Measurements from ENCODE around the gene NR1D2.

NR1D2 gene

GRCh38 chr3:23981136-23981535 lies 36.0 kb downstream of the NR1D2 start:
- no peak overlapping the region for H3K4me3 ChIP-seq (ENCODE audit: low read depth, low read length)
- TF ChIP-seq, protein P1, sequence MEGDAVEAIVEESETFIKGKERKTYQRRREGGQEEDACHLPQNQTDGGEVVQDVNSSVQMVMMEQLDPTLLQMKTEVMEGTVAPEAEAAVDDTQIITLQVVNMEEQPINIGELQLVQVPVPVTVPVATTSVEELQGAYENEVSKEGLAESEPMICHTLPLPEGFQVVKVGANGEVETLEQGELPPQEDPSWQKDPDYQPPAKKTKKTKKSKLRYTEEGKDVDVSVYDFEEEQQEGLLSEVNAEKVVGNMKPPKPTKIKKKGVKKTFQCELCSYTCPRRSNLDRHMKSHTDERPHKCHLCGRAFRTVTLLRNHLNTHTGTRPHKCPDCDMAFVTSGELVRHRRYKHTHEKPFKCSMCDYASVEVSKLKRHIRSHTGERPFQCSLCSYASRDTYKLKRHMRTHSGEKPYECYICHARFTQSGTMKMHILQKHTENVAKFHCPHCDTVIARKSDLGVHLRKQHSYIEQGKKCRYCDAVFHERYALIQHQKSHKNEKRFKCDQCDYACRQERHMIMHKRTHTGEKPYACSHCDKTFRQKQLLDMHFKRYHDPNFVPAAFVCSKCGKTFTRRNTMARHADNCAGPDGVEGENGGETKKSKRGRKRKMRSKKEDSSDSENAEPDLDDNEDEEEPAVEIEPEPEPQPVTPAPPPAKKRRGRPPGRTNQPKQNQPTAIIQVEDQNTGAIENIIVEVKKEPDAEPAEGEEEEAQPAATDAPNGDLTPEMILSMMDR (IDR thresholded peaks at IDR 0.05; ENCODE audit: low read depth, low read length): no peak
- no peaks in the 10 kb centered on the region for H3K36me3 ChIP-seq
- H3K27me3 ChIP-seq: no peaks in the 10 kb centered on the region
- no peaks in the 10 kb centered on the region for H3K9me3 ChIP-seq
- H3K4me1 ChIP-seq: no peaks in the 10 kb centered on the region
- no peak for DNase-seq

- peak; percentile 24 for DNase-seq
Measured at GRCh38 chr3:23981955-23982354, 36.9 kb downstream of the NR1D2 start.

GRCh38 chr3:23984934-23985333 lies 39.8 kb downstream of the NR1D2 start:
- no peak overlapping the region for H3K4me3 ChIP-seq (ENCODE audit: low read depth, low read length)
- TF ChIP-seq, protein P1 (IDR thresholded peaks at IDR 0.05; ENCODE audit: low read depth, low read length): no peak
- no peaks in the 10 kb centered on the region for H3K9me3 ChIP-seq
- H3K36me3 ChIP-seq: no peaks in the 10 kb centered on the region
- H3K4me1 ChIP-seq: no peaks in the 10 kb centered on the region
- no peaks in the 10 kb centered on the region for H3K27me3 ChIP-seq
- DNase-seq: no peak

More at GRCh38 chr3:23981955-23982354, 36.9 kb downstream of the NR1D2 start:
- Histone ChIP-seq H3K4me1 (no peaks in the 10 kb centered on the region), H3K36me3 (no peaks in the 10 kb centered on the region), H3K27me3 (no peaks in the 10 kb centered on the region), H3K9me3 (no peaks in the 10 kb centered on the region), H3K4me3 (ENCODE audit: low read depth, low read length) (no peak overlapping the region)
- TF ChIP-seq, protein P1 (IDR thresholded peaks at IDR 0.05; ENCODE audit: low read depth, low read length): no peak

- TF ChIP-seq, protein P1 (IDR thresholded peaks at IDR 0.05; ENCODE audit: low read depth, low read length): no peak
- Histone ChIP-seq H3K4me1 (peaks cover under 1% of the 10 kb centered on the region; the same call in 1 of the 2 replicates), H3K36me3 (no peaks in the 10 kb centered on the region), H3K9me3 (no peaks in the 10 kb centered on the region), H3K27me3 (no peaks in the 10 kb centered on the region), H3K4me3 (ENCODE audit: low read depth, low read length) (no peak overlapping the region)
- no peak for DNase-seq
Measured at GRCh38 chr3:23985747-23986544, 40.9 kb downstream of the NR1D2 start.

DNA sequence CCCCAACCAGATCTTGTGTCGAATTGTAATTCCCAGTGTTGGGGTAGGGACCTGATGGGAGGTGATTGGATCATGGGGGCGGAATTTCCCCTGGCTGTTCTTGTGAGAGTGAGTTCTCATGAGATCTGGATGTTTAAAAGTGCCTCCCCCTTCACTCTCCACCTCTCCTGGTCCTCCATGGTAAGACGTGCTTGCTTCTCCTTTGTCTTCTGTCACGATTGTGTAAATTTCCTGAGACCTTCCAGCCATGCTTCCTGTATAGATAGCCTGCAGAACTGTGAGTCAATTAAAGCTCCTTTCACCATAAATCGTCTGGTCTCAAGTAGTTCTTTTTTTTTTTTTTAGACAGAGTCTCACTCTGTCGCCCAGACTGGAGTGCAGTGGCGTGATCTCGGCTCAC lies 42.3 kb downstream of the NR1D2 start:
- no peak for DNase-seq
- TF ChIP-seq, protein P1 (IDR thresholded peaks at IDR 0.05; ENCODE audit: low read depth, low read length): no peak
- Histone ChIP-seq H3K27me3 (no peaks in the 10 kb centered on the region), H3K36me3 (no peaks in the 10 kb centered on the region), H3K4me1 (peaks cover 9% of the 10 kb centered on the region), H3K9me3 (no peaks in the 10 kb centered on the region), H3K4me3 (ENCODE audit: low read depth, low read length) (no peak overlapping the region)

DNA sequence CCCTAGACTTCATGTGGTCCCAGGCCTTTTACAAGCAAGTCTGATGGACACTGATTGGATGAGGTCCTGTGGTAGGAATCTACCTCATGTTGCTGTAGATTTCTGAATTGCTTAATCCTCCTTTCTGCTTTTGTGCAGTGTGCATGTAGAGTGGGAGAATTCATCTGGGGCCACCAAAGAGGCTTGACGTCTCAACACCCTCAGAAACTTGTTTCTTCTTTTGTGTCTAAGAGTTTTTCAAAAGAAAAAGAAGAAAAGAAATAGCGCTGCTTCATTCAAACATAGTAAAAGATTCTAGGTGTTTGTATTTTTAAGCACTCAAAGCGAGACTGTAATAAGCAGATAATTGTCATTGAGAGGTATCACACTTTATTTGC lies 46.2 kb downstream of the NR1D2 start:
- no peak for DNase-seq
- H3K36me3 ChIP-seq: no peaks in the 10 kb centered on the region
- H3K4me3 ChIP-seq (ENCODE audit: low read depth, low read length): no peak overlapping the region
- TF ChIP-seq, protein P1 (IDR thresholded peaks at IDR 0.05; ENCODE audit: low read depth, low read length): no peak
- H3K4me1 ChIP-seq: peaks cover 21% of the 10 kb centered on the region
- H3K9me3 ChIP-seq: no peaks in the 10 kb centered on the region
- no peaks in the 10 kb centered on the region for H3K27me3 ChIP-seq

Measured in BE2C (cell line).